H9 (cell line): Measurements from ENCODE around the gene SHISA7. TPM values are rescaled to one million over a fixed set of nuclear protein-coding genes. Genes with fewer than 3 reads are reported as not detected.

Experiments used
- DNase-seq: peaks from one replicate; pipeline ENCODE4 v3.0.0-alpha.2; 2017
- H2AFZ ChIP-seq: one replicate; pipeline ENCODE4 v1.6.1; 2013; ENCODE audit warnings: mild to moderate bottlenecking, low read length, control low read depth, moderate library complexity
- H2AK5ac ChIP-seq: 2 replicates; pipeline ENCODE4 v1.6.1; 2013; ENCODE audit warnings: low read length, control low read depth, mixed read lengths; ENCODE audit not compliant: insufficient read length
- H2BK120ac ChIP-seq: one replicate; pipeline ENCODE4 v1.6.1; 2013; ENCODE audit warnings: low read depth, mild to moderate bottlenecking, low read length, control low read depth, inconsistent platforms; ENCODE audit not compliant: poor library complexity, severe bottlenecking
- H2BK12ac ChIP-seq: 2 replicates; pipeline ENCODE4 v1.6.1; 2013; ENCODE audit warnings: low read length, control low read depth, mixed read lengths, low read depth; ENCODE audit not compliant: insufficient read length
- H2BK15ac ChIP-seq: 2 replicates; pipeline ENCODE4 v1.6.1; 2013; ENCODE audit warnings: low read depth, low read length, control low read depth
- H2BK20ac ChIP-seq: one replicate; pipeline ENCODE4 v1.6.1; 2013; ENCODE audit warnings: low read depth, mild to moderate bottlenecking, low read length, control low read depth, inconsistent platforms; ENCODE audit not compliant: poor library complexity, severe bottlenecking
- H2BK5ac ChIP-seq: 2 replicates; pipeline ENCODE4 v1.6.1; 2013; ENCODE audit warnings: low read length, control low read depth, mixed read lengths; ENCODE audit not compliant: insufficient read length
- H3K14ac ChIP-seq: 2 replicates; pipeline ENCODE4 v1.6.1; 2013; ENCODE audit warnings: low read length, control low read depth; ENCODE audit not compliant: insufficient read depth
- H3K18ac ChIP-seq: 2 replicates; pipeline ENCODE4 v1.6.1; 2013; ENCODE audit warnings: low read depth, mild to moderate bottlenecking, mixed read lengths, low read length, control low read depth; ENCODE audit not compliant: insufficient read length
- H3K23ac ChIP-seq: 2 replicates; pipeline ENCODE4 v1.6.1; 2013; ENCODE audit warnings: low read length, control low read depth, mixed read lengths, low read depth; ENCODE audit not compliant: insufficient read length
- H3K23me2 ChIP-seq: 2 replicates; pipeline ENCODE4 v1.6.1; 2013; ENCODE audit warnings: low read depth, mild to moderate bottlenecking, mixed read lengths, low read length, control low read depth; ENCODE audit not compliant: insufficient read length, poor library complexity, severe bottlenecking
- H3K27ac ChIP-seq: 2 replicates; pipeline ENCODE4 v1.5.1; 2013; ENCODE audit warnings: low read length, control low read depth, mixed read lengths, low read depth; ENCODE audit not compliant: insufficient read length
- H3K27me3 ChIP-seq: 2 replicates; pipeline ENCODE4 v1.6.1; 2013; ENCODE audit warnings: low read length, control low read depth, inconsistent platforms; ENCODE audit not compliant: insufficient read depth
- H3K4ac ChIP-seq: 2 replicates; pipeline ENCODE4 v1.6.1; 2013; ENCODE audit warnings: low read depth, mild to moderate bottlenecking, control low read depth, inconsistent platforms, low read length, moderate library complexity
- H3K4me1 ChIP-seq: 2 replicates; pipeline ENCODE4 v1.6.1; 2013; ENCODE audit warnings: low read length, control low read depth, inconsistent platforms; ENCODE audit not compliant: insufficient read depth
- H3K4me2 ChIP-seq: 2 replicates; pipeline ENCODE4 v1.6.1; 2013; ENCODE audit warnings: low read length, control low read depth, mixed read lengths; ENCODE audit not compliant: insufficient read length, insufficient read depth
- H3K56ac ChIP-seq: 2 replicates; pipeline ENCODE4 v1.6.1; 2013; ENCODE audit warnings: low read depth, mild to moderate bottlenecking, mixed read lengths, low read length, control low read depth; ENCODE audit not compliant: insufficient read length
- H3K79me1 ChIP-seq: 2 replicates; pipeline ENCODE4 v1.6.1; 2013; ENCODE audit warnings: low read depth, mild to moderate bottlenecking, moderate library complexity, low read length, control low read depth, inconsistent platforms; ENCODE audit not compliant: insufficient read depth, poor library complexity, severe bottlenecking
- H3K79me2 ChIP-seq: 2 replicates; pipeline ENCODE4 v1.6.1; 2013; ENCODE audit warnings: low read length, control low read depth, inconsistent platforms; ENCODE audit not compliant: insufficient read depth
- H3K9ac ChIP-seq: 2 replicates; pipeline ENCODE4 v1.6.1; 2013; ENCODE audit warnings: low read length, control low read depth, mixed read lengths; ENCODE audit not compliant: insufficient read length; ENCODE audit errors: extremely low read depth
- H3K9me3 ChIP-seq: one replicate; pipeline ENCODE4 v1.6.1; 2013; ENCODE audit warnings: low read depth, low read length, inconsistent platforms; ENCODE audit not compliant: control insufficient read depth
- H3T11ph ChIP-seq: one replicate; pipeline ENCODE4 v1.6.1; 2013; ENCODE audit warnings: mild to moderate bottlenecking, low read length, control low read depth, inconsistent platforms
- H4K20me1 ChIP-seq: one replicate; pipeline ENCODE4 v1.6.1; 2013; ENCODE audit not compliant: control insufficient read depth, insufficient read length, insufficient read depth
- H4K5ac ChIP-seq: 2 replicates; pipeline ENCODE4 v1.6.1; 2013; ENCODE audit warnings: low read depth, mild to moderate bottlenecking, mixed read lengths, low read length, control low read depth; ENCODE audit not compliant: insufficient read length
- H4K8ac ChIP-seq: replicated peaks from 2 replicates; pipeline ENCODE4 v1.6.1; 2013; ENCODE audit warnings: low read length, control low read depth, mixed read lengths, low read depth; ENCODE audit not compliant: insufficient read length
- H4K91ac ChIP-seq: 2 replicates; pipeline ENCODE4 v1.6.1; 2013; ENCODE audit warnings: low read depth, mild to moderate bottlenecking, moderate library complexity, mixed read lengths, low read length, control low read depth; ENCODE audit not compliant: insufficient read length
- H3K27ac Mint-ChIP-seq, 3 experiments: 2 replicates in 2 of 3; 3 replicates in 1 of 3; pipeline ENCODE4 v1.8.0; 2020 to 2021; ENCODE audit warnings: mixed read lengths in 3 of 3, mild to moderate bottlenecking in 1 of 3, moderate library complexity in 1 of 3
- H3K27me3 Mint-ChIP-seq: 2 replicates; pipeline ENCODE4 v1.8.0; 2021; ENCODE audit warnings: low read depth, mild to moderate bottlenecking, moderate library complexity, mixed read lengths
- H3K36me3 Mint-ChIP-seq, 3 experiments: 2 replicates in 2 of 3; 3 replicates in 1 of 3; pipeline ENCODE4 v1.8.0; 2020 to 2021; ENCODE audit warnings: low read depth in 3 of 3, mixed read lengths in 3 of 3; ENCODE audit not compliant: insufficient read depth in 1 of 3
- H3K4me1 Mint-ChIP-seq, 2 experiments: 2 replicates each; pipeline ENCODE4 v1.8.0; 2020; ENCODE audit warnings: mixed read lengths in 2 of 2
- H3K4me3 Mint-ChIP-seq, 2 experiments: 2 replicates in 1 of 2; 3 replicates in 1 of 2; pipeline ENCODE4 v1.8.0; 2020 to 2021; ENCODE audit warnings: mild to moderate bottlenecking in 2 of 2, mixed read lengths in 2 of 2, moderate library complexity in 1 of 2
- H3K9me3 Mint-ChIP-seq, 2 experiments: 2 replicates in 1 of 2; 3 replicates in 1 of 2; pipeline ENCODE4 v1.8.0; 2020; ENCODE audit warnings: mild to moderate bottlenecking in 2 of 2, mixed read lengths in 2 of 2, moderate library complexity in 1 of 2
- WGBS: extraction: QIAGEN DNeasy Blood & Tissue Kit; methylation state at CpG from one replicate; pipeline ENCODE4 v1.1.7; 2013; ENCODE audit warnings: missing lambda C conversion rate, low lambda C conversion rate, mixed read lengths; ENCODE audit not compliant: insufficient read length; ENCODE audit errors: extremely low coverage; 5-methylcytosine and 5-hydroxymethylcytosine counted together
- total RNA-seq: library from RNA; stranded (reverse); gene quantifications from 2 replicates; pipeline ENCODE4 v1.2.1, GENCODE V29; 2021
- TF ChIP-seq, protein P1 (sequence below): fragments of 200-600 bp; sonication (generic); conservative IDR thresholded peaks from 3 replicates; pipeline ENCODE4 v1.8.0; 2021; ENCODE audit warnings: antibody characterized with exemption, mild to moderate bottlenecking

SHISA7 gene
- total RNA-seq, 1 experiment from 2014 or later: 0.31 TPM

GRCh38 chr19:55483706-55484592, 40.8 kb upstream of the SHISA7 start:
- peaks cover 2 to 13% (median 8%) of the 10 kb centered on the region in 3 experiments; a peak in 5 of 7 replicates for H3K36me3 Mint-ChIP-seq
- H4K20me1 ChIP-seq: no peaks in the 10 kb centered on the region
- H2BK120ac ChIP-seq: no peak overlapping the region
- H4K5ac ChIP-seq: no peak overlapping the region
- H4K8ac ChIP-seq: no peak overlapping the region
- no peak overlapping the region for H2BK5ac ChIP-seq
- no peak overlapping the region for H2BK12ac ChIP-seq
- no peak overlapping the region for H3K4ac ChIP-seq
- H3K79me2 ChIP-seq: no peaks in the 10 kb centered on the region
- whole genome bisulfite sequencing: no CpG with 5 or more reads among the region's 46 CpGs
- peaks cover 3% of the 10 kb centered on the region for H3K4me1 ChIP-seq
- H4K91ac ChIP-seq: no peak overlapping the region
- no peaks in the 10 kb centered on the region for H3K9me3 ChIP-seq
- peaks cover 16 to 42% of the 10 kb centered on the region in 2 experiments for H3K4me1 Mint-ChIP-seq
- peak overlapping the region; percentile 52 for H3K4me2 ChIP-seq
- TF ChIP-seq, protein P1, sequence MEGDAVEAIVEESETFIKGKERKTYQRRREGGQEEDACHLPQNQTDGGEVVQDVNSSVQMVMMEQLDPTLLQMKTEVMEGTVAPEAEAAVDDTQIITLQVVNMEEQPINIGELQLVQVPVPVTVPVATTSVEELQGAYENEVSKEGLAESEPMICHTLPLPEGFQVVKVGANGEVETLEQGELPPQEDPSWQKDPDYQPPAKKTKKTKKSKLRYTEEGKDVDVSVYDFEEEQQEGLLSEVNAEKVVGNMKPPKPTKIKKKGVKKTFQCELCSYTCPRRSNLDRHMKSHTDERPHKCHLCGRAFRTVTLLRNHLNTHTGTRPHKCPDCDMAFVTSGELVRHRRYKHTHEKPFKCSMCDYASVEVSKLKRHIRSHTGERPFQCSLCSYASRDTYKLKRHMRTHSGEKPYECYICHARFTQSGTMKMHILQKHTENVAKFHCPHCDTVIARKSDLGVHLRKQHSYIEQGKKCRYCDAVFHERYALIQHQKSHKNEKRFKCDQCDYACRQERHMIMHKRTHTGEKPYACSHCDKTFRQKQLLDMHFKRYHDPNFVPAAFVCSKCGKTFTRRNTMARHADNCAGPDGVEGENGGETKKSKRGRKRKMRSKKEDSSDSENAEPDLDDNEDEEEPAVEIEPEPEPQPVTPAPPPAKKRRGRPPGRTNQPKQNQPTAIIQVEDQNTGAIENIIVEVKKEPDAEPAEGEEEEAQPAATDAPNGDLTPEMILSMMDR: no peak
- no peaks in the 10 kb centered on the region for H3K79me1 ChIP-seq
- H3K18ac ChIP-seq: peak overlapping the region; percentile 24
- H3K27me3 Mint-ChIP-seq: no peaks in the 10 kb centered on the region; the same call in 1 of the 2 replicates
- no peak overlapping the region for H3K23ac ChIP-seq
- H3K27ac Mint-ChIP-seq: no peak overlapping the region
- peaks cover 8% of the 10 kb centered on the region for H3K23me2 ChIP-seq
- H3K14ac ChIP-seq: no peak overlapping the region; the same call in 1 of the 2 replicates
- no peak overlapping the region for H3K27ac ChIP-seq
- H3K27me3 ChIP-seq: no peaks in the 10 kb centered on the region
- no peak overlapping the region for H3K9ac ChIP-seq
- H2BK15ac ChIP-seq: no peak overlapping the region
- peak overlapping the region; percentile 86 to 93 for H3K4me3 Mint-ChIP-seq
- H3K56ac ChIP-seq: no peak overlapping the region
- H3K9me3 Mint-ChIP-seq: no peaks in the 10 kb centered on the region
- H2AFZ ChIP-seq: no peak overlapping the region
- no peak for DNase-seq
- no peak overlapping the region for H3T11ph ChIP-seq
- H2BK20ac ChIP-seq: no peak overlapping the region
- H2AK5ac ChIP-seq: no peak overlapping the region
